ENCODE results near the gene SP5.
A peak's percentile ranks its signal among the peaks of the same experiment; 100 is the strongest.
"Not testable (repeated sequence)": the region's sequence is repeated elsewhere in the genome, so short reads cannot be mapped to it uniquely, and the experiment has no call there.

The SP5 gene

DNA sequence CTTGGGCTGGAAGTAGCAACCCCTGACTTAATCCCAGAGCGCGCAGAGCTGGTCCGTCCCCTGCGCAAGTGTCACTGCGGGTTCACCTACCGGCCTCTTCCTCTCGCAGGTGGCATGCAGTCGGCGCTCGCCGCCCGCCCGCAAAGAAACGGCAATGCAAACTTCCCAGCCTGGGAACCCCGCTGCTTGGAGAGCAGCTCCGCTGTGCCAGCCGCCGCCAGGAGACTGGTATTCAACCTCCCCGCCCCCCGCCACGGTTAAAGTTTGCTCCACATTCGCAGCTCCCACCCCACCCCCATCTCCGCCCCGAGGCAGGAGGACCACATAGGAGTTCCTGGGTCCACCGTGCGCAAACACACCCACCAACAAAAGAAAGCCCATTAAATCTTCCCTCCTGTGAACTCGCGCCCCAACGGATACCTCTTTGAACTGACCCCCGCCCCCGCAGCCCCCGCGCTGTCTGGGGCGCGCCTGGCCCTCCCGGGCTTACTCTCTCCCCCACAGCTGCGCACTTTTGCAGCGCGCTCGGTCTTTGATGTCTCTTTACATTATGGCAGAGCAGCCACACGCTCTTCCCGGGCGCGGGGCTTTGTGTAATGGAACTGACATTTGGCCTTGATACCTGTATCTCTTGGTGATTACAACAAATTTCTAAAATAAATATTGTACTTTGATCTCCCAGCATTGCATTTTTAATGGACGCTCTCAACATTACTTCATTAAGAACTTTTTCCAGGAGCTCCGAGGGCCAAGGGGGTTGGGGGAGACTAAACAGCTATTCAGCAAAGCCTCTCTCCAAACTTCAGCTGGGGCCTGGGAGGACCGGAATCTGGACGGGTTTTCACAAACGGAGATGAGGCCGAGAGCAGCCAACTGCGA, 3.1 kb upstream of the SP5 start:
- DNase-seq: peak; percentile 60

- DNase-seq: peak; percentile 63
Measured at GRCh38 chr2:170712653-170713542, 2.2 kb upstream of the SP5 start.

- DNase-seq: peak; percentile 63
Measured at GRCh38 chr2:170713543-170714380, 1.4 kb upstream of the SP5 start.

GRCh38 chr2:170714381-170715061, 616 bp upstream of the SP5 start:
- no peak for DNase-seq

DNA sequence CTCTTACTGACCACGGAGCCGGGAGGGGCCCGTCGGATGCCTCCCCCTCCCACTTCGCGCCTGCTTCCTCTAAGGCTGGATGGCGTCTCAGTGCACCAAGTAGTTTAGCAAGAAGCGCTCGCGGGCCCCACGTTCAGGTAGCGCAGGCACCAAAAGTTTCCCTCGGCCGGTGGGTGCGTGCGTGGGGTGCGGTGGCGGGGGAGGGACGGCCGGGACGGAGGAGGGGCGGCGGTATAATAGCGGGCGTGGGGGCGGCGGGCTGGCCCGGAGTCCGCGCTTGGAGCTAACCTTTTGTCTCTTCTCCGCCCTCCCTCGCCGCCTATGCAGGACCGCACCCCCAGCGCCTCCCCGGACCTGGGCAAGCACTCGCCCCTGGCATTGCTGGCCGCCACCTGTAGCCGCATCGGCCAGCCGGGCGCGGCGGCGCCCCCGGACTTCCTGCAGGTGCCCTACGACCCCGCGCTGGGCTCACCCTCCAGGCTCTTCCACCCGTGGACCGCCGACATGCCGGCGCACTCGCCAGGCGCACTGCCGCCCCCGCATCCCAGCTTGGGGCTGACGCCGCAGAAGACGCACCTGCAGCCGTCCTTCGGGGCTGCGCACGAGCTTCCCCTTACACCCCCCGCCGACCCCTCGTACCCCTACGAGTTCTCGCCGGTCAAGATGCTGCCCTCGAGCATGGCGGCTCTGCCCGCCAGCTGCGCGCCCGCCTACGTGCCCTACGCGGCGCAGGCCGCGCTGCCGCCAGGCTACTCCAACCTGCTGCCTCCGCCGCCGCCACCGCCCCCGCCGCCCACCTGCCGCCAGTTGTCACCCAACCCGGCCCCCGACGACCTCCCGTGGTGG, 1.0 kb downstream of the SP5 start:
- peak; percentile 33 for DNase-seq

GRCh38 chr2:170716851-170717598, 1.9 kb downstream of the SP5 start:
- DNase-seq: peak; percentile 86

DNA sequence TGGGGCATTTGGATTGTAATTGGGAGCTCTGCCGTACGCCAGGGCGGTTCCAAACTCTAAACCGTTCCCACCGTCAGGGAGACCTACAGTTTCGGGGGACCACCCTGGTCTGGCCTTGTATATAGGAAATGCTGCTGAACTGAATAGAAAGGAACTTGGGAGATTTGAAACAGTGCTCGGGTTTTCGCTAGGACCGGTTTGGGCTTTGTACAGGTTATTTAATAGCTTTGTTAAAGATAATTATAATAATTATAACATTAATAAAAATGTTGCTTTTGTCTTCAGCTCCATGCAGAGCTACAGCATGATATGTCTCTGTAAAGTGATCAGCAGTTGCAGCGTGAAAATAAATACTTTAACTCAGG, 2.4 kb downstream of the SP5 start:
- DNase-seq: no peak

DNA sequence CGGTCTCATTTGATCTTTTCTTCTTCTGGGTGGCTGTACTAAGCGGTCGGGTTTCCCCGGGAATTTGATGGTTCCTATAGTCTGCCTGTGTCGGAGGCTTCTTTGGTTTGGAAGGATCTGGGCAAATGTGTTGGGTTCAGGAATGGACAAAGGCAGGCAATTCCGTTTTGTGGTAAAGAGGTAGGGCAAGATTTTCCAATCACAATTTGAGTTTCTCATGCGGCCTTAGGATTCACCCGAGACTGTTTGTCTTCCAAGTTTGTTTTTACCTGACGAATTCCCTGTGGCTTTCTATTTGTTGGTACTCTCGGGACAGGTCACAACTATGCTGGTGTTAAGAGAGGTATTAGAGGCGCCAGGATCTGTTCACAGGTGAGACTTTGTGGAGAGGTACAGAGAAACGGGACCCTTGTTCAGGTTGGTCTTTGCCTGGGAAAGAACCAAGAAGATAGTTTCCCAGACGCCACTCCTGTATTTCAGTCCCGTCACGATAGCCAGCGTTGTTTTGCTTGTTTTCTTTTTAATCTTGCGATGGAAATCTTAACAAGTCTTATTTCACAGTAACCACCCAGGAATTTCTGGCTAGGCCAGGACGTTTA, 3.0 kb downstream of the SP5 start:
- DNase-seq: peak; percentile 42

- DNase-seq: no peak
Measured at GRCh38 chr2:170719810-170720209, 4.7 kb downstream of the SP5 start.

GRCh38 chr2:170721678-170722077, 6.5 kb downstream of the SP5 start:
- no peak for DNase-seq

DNA sequence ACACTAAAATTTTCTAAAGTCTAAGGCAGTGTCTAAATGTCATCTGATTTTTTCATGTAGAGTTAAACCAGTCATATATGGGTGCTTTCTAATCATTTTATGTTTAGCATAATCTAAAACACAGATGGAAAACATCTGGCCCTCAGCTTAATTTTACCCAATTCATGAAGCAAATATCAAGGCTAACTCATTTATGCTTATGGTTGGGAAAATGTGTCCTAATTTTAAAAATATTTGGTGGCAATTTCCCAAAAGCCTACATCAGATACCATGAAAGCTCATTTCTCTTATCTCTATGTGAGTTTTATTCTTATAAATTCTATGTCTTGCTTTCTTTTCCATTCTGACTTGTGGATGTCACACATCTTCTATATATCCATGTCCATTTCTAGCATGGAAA, 7.2 kb downstream of the SP5 start:
- DNase-seq: no peak

DNA sequence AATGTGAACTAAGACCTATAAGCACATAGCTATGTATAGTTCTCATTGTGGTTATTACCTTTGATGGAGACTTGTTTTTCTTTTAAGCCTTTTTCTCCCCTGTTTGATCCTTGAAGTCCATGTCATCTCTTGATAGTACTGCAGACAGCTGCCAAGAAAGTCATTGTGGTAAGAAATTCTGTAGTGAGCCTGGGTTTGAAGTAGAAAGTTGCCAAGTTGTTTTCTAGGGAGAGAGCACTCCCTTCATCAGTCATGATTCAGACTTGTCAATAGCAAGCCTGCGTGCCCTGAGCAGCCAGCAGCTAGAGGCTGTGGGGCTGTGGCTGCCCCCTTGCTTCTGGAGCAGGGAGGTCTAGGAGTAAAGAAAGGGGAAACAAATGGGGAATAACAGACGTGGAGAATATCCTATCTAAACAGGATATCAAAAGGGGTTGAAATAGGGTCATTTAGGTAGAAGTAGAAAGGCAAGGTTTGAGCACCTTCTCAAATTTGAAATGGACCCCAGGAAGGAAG, 8.4 kb downstream of the SP5 start:
- no peak for DNase-seq

DNA sequence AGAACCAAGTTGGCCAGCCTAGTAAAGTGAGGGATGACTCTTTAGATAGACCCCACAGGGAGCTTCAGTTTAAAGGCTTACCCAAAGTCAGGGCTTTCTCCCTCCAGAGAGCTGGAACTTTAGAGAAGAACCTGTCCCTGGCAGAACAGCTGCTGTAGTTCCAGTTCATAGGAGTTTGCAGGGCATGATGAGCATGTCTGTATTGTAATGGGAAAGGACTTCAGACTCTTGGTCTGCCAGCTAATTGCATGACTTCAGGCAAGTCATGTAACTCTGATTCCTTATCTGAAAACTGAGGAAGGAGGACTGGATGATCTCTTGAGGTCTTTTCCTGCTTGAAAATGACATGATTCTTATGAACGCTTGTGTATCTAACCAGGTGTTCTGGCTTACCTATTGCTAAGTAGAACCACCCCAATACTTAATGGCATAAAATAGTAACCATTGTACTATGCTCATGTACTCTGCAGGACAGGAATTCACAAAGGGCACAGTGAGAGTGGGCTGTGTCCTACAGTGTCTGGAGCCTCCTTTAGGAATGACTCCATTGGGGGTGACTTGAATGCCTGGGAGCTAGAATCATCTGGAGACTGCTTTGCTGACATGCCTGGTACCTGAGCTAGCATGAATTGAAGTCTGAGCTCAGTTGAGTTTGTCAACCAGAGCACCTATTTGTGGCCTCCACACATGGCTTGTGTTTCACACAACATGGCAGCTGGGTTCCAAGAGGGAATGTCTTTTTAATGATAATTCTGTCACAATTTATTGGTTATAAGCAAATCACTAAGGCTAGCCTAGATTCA, 18.9 kb downstream of the SP5 start:
- DNase-seq: no peak

DNA sequence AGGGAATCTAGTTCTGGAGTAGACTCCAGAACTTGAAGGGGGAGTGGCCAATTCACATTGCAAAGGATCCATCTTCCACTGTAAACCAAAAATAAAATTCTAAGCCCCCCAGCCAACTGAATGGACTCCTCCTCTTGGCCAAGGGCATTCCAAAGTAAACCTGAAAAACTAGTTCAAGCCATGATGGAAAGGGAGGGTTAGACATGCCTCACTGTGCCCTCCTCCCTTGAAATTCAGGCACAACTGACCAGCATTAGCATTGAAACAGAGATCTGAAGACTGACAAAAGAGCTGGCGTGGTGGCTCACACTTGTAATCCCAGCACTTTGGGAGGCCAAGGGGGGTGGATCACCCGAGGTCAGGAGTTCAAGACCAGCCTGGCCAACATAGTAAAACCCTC, 19.5 kb downstream of the SP5 start:
- DNase-seq: not testable (repeated sequence)

GRCh38 chr2:170736628-170737027, 21.5 kb downstream of the SP5 start:
- no peak for DNase-seq

- no peak for DNase-seq
Measured at GRCh38 chr2:170737406-170737805, 22.3 kb downstream of the SP5 start.

DNA sequence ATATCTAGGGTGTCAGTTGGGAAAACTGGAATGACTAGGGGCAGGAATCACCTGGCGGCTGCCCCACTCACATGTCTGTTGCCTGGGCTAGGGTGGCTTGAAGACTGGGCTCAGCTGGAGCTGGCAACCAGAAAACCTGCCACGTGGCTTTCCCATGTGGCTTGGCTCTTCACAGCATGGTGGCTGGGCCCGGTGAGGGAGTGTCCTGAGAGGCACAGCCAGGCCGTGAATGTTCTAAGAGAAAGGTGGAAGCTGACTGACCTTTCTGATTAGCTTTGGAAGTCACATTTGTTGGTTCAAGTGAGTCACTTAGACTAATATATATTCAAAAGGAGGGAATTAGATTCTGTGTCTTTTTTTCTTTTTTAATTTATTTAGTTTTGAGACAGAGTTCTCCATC, 22.7 kb downstream of the SP5 start:
- no peak for DNase-seq

DNA sequence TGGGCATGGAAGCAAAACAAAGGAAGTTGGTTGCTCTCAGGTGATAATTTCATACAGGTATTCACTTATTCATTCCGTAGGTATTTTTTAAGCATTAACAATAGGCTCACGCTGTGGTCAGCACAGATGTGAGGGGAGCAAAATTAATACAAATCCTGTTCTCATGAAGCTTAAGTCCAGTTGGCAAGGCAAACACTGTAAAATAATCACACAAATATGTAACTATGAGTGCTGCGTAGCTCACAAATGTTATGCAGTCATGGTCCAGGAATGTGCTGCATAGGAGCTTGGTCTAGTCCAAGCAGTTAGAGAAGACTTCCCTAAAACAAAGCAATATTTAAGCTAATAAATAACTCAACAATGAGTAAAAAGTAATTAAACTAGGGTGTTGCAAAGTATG, 23.9 kb downstream of the SP5 start:
- DNase-seq: no peak

DNA sequence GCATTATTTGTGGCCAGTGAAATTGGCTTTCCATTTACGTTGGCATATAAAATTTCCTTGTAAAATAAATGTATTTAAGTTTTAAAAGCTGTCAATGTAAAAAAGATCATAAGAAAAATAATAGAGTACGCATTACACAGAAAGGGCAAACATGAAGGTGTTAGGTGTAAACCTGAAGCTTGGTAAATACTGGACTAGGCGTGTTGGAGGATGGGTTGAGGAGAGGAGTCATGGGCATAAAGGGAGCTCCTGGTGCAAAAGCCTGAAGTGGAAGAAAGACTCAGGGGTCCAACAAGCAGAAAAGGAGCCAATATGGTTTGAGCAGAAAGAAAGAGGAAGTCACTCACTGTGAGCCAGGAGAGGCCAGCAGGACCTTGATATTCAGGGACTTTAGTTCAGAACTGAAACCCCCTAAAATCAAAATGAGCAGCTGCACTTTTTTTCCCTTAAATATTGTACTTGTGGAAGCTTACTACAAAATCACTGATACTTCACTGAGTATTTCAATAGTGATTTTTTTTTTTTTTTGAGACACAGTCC, 24.4 kb downstream of the SP5 start:
- no peak for DNase-seq
